H1 (cell line): ENCODE measurements around the gene EPHA7. TPM values are rescaled to one million over a fixed set of nuclear protein-coding genes. Genes with fewer than 3 reads are reported as not detected.

ENCODE experiments used
- CTCF ChIA-PET: fragments of 300-600 bp; sonication (Branson Sonifier 250); formaldehyde crosslinking; loops from one replicate; lab custom pipeline; 2021; ENCODE audit not compliant: partially characterized antibody; lab: Charles Lee
- POLR2A ChIA-PET: fragments of 300-600 bp; sonication (Branson Sonifier 250); formaldehyde crosslinking; loops from one replicate; lab custom pipeline; 2021; ENCODE audit warnings: inconsistent platforms; ENCODE audit not compliant: partially characterized antibody; lab: Charles Lee
- DNase-seq, 2 experiments: peaks; one replicate each; pipeline versions ENCODE4 v3.0.0 to v3.0.0-alpha.2; 2010 to 2022; ENCODE audit warnings: low spot score in 2 of 2, low read depth in 1 of 2, mixed read lengths in 1 of 2
- FAIRE-seq: peaks from 2 replicates; lab custom pipeline; 2011; peaks lifted over from hg19 to GRCh38; lab: Jason Lieb, UNC
- H2AFZ ChIP-seq: 2 replicates; pipeline ENCODE4 v1.8.1; 2012; ENCODE audit warnings: low read length, inconsistent platforms
- H2AK5ac ChIP-seq: 2 replicates; pipeline ENCODE4 v1.6.1; 2013; ENCODE audit warnings: low read depth, low read length
- H2BK120ac ChIP-seq: replicated peaks from 2 replicates; pipeline ENCODE3; 2013; ENCODE audit warnings: low read depth, low read length, inconsistent platforms
- H2BK12ac ChIP-seq: 2 replicates; pipeline ENCODE4 v1.6.1; 2013; ENCODE audit warnings: low read depth, low read length
- H2BK15ac ChIP-seq: 2 replicates; pipeline ENCODE4 v1.6.1; 2013; ENCODE audit warnings: low read length
- H2BK20ac ChIP-seq: 2 replicates; pipeline ENCODE4 v1.6.1; 2013; ENCODE audit warnings: low read length
- H2BK5ac ChIP-seq: 2 replicates; pipeline ENCODE4 v1.6.1; 2013; ENCODE audit warnings: low read depth, low read length
- H3K14ac ChIP-seq: 2 replicates; pipeline ENCODE4 v1.6.1; 2013; ENCODE audit warnings: inconsistent platforms; ENCODE audit not compliant: insufficient read length
- H3K18ac ChIP-seq: 2 replicates; pipeline ENCODE4 v1.6.1; 2013; ENCODE audit warnings: low read length; ENCODE audit errors: extremely low read depth
- H3K23ac ChIP-seq: 2 replicates; pipeline ENCODE4 v1.6.1; 2013; ENCODE audit warnings: inconsistent platforms; ENCODE audit not compliant: insufficient read length
- H3K23me2 ChIP-seq: 2 replicates; pipeline ENCODE4 v1.6.1; 2013; ENCODE audit warnings: low read depth, low read length
- H3K27ac ChIP-seq: 2 replicates; pipeline ENCODE4 v1.6.1; 2011; ENCODE audit warnings: low read depth, low read length, inconsistent platforms
- H3K27me3 ChIP-seq, 4 experiments: replicated peaks in 1 of 4; 1 replicate in 1 of 4; 2 replicates in 3 of 4; pipeline versions ENCODE4 v1.6.1 to v1.8.1; 2011 to 2013; ENCODE audit warnings: low read length in 3 of 4, mild to moderate bottlenecking in 3 of 4, inconsistent platforms in 2 of 4, mixed read lengths in 2 of 4, moderate library complexity in 1 of 4; ENCODE audit not compliant: control insufficient read depth in 3 of 4, insufficient read depth in 3 of 4; ENCODE audit errors: extremely low read depth in 1 of 4
- H3K36me3 ChIP-seq, 4 experiments: 2 replicates each; pipeline versions ENCODE4 v1.6.1 to v1.8.1; 2011 to 2013; ENCODE audit warnings: mild to moderate bottlenecking in 4 of 4, low read length in 3 of 4, moderate library complexity in 2 of 4, control low read depth in 1 of 4, inconsistent platforms in 1 of 4; ENCODE audit not compliant: insufficient read depth in 4 of 4, control insufficient read depth in 2 of 4
- H3K4ac ChIP-seq: replicated peaks from 2 replicates; pipeline ENCODE3; 2013; ENCODE audit warnings: low read length, low read depth, mixed read lengths, inconsistent platforms; ENCODE audit not compliant: insufficient read length
- H3K4me1 ChIP-seq, 4 experiments: replicated peaks in 1 of 4; 1 replicate in 1 of 4; 2 replicates in 3 of 4; pipeline versions ENCODE4 v1.6.1 to v1.8.1; 2011 to 2013; ENCODE audit warnings: low read length in 3 of 4, inconsistent platforms in 2 of 4, mixed read lengths in 1 of 4; ENCODE audit not compliant: insufficient read depth in 4 of 4, control insufficient read depth in 3 of 4
- H3K4me2 ChIP-seq, 2 experiments: 2 replicates each; pipeline versions ENCODE4 v1.6.1 to v1.8.1; 2011 to 2013; ENCODE audit warnings: low read depth in 2 of 2, low read length in 2 of 2, control low read depth in 1 of 2, inconsistent platforms in 1 of 2, mild to moderate bottlenecking in 1 of 2; ENCODE audit not compliant: insufficient read depth in 1 of 2
- H3K4me3 ChIP-seq, 4 experiments: fragments of 200-600, 300-600 bp in 1 of 4; sonication (generic), shearing (Covaris generic), sonication (Bioruptor Twin) in 1 of 4; 2 replicates each; pipeline versions ENCODE4 v1.5.1 to v1.8.1; 2011 to 2016; ENCODE audit warnings: low read length in 4 of 4, low read depth in 3 of 4, control low read depth in 2 of 4, inconsistent platforms in 2 of 4, mild to moderate bottlenecking in 2 of 4, mixed read lengths in 1 of 4, moderate library complexity in 1 of 4; ENCODE audit not compliant: insufficient read depth in 2 of 4; ENCODE audit errors: extremely low read depth in 1 of 4
- H3K56ac ChIP-seq: replicated peaks from 2 replicates; pipeline ENCODE3; 2013; ENCODE audit warnings: low read depth, mild to moderate bottlenecking, mixed read lengths, low read length, inconsistent platforms; ENCODE audit not compliant: insufficient read length
- H3K79me1 ChIP-seq: 2 replicates; pipeline ENCODE4 v1.6.1; 2013; ENCODE audit warnings: low read depth, low read length, control low read depth
- H3K79me2 ChIP-seq, 2 experiments: 2 replicates each; pipeline versions ENCODE4 v1.6.1 to v1.8.1; 2012 to 2013; ENCODE audit warnings: low read length in 2 of 2, mild to moderate bottlenecking in 2 of 2, inconsistent platforms in 1 of 2; ENCODE audit not compliant: insufficient read depth in 2 of 2, control insufficient read depth in 1 of 2
- H3K9ac ChIP-seq, 4 experiments: replicated peaks in 1 of 4; 1 replicate in 1 of 4; 2 replicates in 3 of 4; pipeline versions ENCODE4 v1.6.1 to v1.8.1; 2011 to 2013; ENCODE audit warnings: low read depth in 3 of 4, low read length in 3 of 4, control low read depth in 2 of 4, mild to moderate bottlenecking in 2 of 4, moderate library complexity in 2 of 4, inconsistent platforms in 1 of 4; ENCODE audit errors: extremely low read depth in 1 of 4
- H3K9me3 ChIP-seq, 2 experiments: 2 replicates each; pipeline versions ENCODE4 v1.6.1 to v1.8.1; 2012 to 2013; ENCODE audit warnings: mild to moderate bottlenecking in 2 of 2, moderate library complexity in 2 of 2, control low read depth in 1 of 2, inconsistent platforms in 1 of 2, low read depth in 1 of 2, low read length in 1 of 2, mixed read lengths in 1 of 2; ENCODE audit not compliant: insufficient read depth in 2 of 2
- H4K20me1 ChIP-seq, 2 experiments: replicated peaks in 1 of 2; 2 replicates each; pipeline versions ENCODE3 to v1.8.1; 2011 to 2013; ENCODE audit warnings: inconsistent platforms in 2 of 2, low read length in 2 of 2, mild to moderate bottlenecking in 1 of 2; ENCODE audit not compliant: insufficient read depth in 2 of 2, control insufficient read depth in 1 of 2
- H4K5ac ChIP-seq: 2 replicates; pipeline ENCODE4 v1.6.1; 2013; ENCODE audit warnings: low read length, low read depth, mixed read lengths, inconsistent platforms; ENCODE audit not compliant: insufficient read length
- H4K8ac ChIP-seq: 2 replicates; pipeline ENCODE4 v1.8.0; 2013; ENCODE audit warnings: mild to moderate bottlenecking, moderate library complexity, low read length, inconsistent platforms; ENCODE audit not compliant: insufficient read depth; ENCODE audit errors: extremely low read depth
- H4K91ac ChIP-seq: replicated peaks from 2 replicates; pipeline ENCODE3; 2013; ENCODE audit warnings: low read length, mixed read lengths, inconsistent platforms; ENCODE audit not compliant: insufficient read length
- BCL11A ChIP-seq, 2 experiments: IDR thresholded peaks; one replicate each; pipeline ENCODE4 v1.6.1; 2011; ENCODE audit warnings: low read depth in 2 of 2, low read length in 2 of 2, mild to moderate bottlenecking in 2 of 2
- CEBPB ChIP-seq: IDR thresholded peaks from 2 replicates; pipeline ENCODE4 v1.6.1; 2012; ENCODE audit warnings: low read depth, low read length
- JUN ChIP-seq: IDR thresholded peaks from 2 replicates; pipeline ENCODE4 v1.6.1; 2011; ENCODE audit warnings: low read depth, mild to moderate bottlenecking, improper control_type of control experiment, low read length
- JUND ChIP-seq: IDR thresholded peaks from 2 replicates; pipeline ENCODE4 v1.6.1; 2011; ENCODE audit warnings: mild to moderate bottlenecking, improper control_type of control experiment, low read length
- KDM1A ChIP-seq: fragments of 200-600, 300-600 bp; sonication (generic); IDR thresholded peaks from 2 replicates; pipeline ENCODE4 v1.7.1; 2016; ENCODE audit warnings: mild to moderate bottlenecking, low read length, borderline replicate concordance
- KDM4A ChIP-seq: IDR thresholded peaks from one replicate; pipeline ENCODE4 v1.7.1; 2012; ENCODE audit warnings: low read depth, mild to moderate bottlenecking, moderate library complexity, low read length, inconsistent platforms; ENCODE audit not compliant: severe bottlenecking
- NRF1 ChIP-seq: IDR thresholded peaks from 2 replicates; pipeline ENCODE4 v1.6.1; 2011; ENCODE audit warnings: mild to moderate bottlenecking, low read depth, low read length, improper control_type of control experiment
- PHF8 ChIP-seq: fragments of 200-600 bp; sonication (generic); conservative IDR thresholded peaks from 2 replicates; pipeline ENCODE4 v1.7.1; 2012; ENCODE audit warnings: low read depth, mild to moderate bottlenecking, inconsistent platforms, low read length, moderate library complexity
- RBBP5 ChIP-seq: IDR thresholded peaks from 2 replicates; pipeline ENCODE4 v1.7.1; 2012; ENCODE audit warnings: low read depth, mild to moderate bottlenecking, inconsistent platforms, low read length, moderate library complexity, borderline replicate concordance
- RNF2 ChIP-seq: fragments of 200-900, 300-1000 bp; sonication (generic); IDR thresholded peaks from 2 replicates; pipeline ENCODE4 v1.7.1; 2016; ENCODE audit warnings: borderline replicate concordance, low read depth, mild to moderate bottlenecking, antibody characterized with exemption, low read length; ENCODE audit not compliant: poor library complexity, severe bottlenecking; ENCODE audit errors: missing control alignments
- SRF ChIP-seq: IDR thresholded peaks from 2 replicates; pipeline ENCODE4 v1.6.1; 2011; ENCODE audit warnings: mild to moderate bottlenecking, low read depth, low read length, moderate library complexity
- WGBS, 2 experiments: shearing (Covaris generic) in 1 of 2; methylation state at CpG; one replicate each; pipeline versions ENCODE4 v1.1.6 to v1.1.7; 2013 to 2015; ENCODE audit warnings: low lambda C conversion rate in 2 of 2, mixed read lengths in 2 of 2, inconsistent platforms in 1 of 2, low coverage in 1 of 2, missing lambda C conversion rate in 1 of 2; ENCODE audit not compliant: insufficient replicate concordance in 2 of 2, insufficient coverage in 1 of 2, insufficient read length in 1 of 2; ENCODE audit errors: extremely low coverage in 1 of 2, missing lambda C conversion rate in 1 of 2; 5-methylcytosine and 5-hydroxymethylcytosine counted together
- polyA plus RNA-seq, 7 experiments: library from polyadenylated mRNA; depleted of rRNA in 3 of 7; stranded (reverse) in 5 of 7; unstranded in 2 of 7; fragments of >200 nt in 5 of 7; fragments of 200-250 nt in 2 of 7; gene quantifications; 1 replicate in 5 of 7; 2 replicates in 1 of 7; 4 replicates in 1 of 7; pipeline versions ENCODE4 v1.2.1 to v1.2.3, GENCODE V29; 2011 to 2013; ENCODE audit warnings: missing spikeins in 2 of 7, mixed read lengths in 2 of 7
- total RNA-seq: library from RNA; stranded (reverse); fragmentation: NEBNext Ultra II Directional; extraction: Animal tissue kit (Norgen Biotek cat#: 25700); gene quantifications from 2 replicates; pipeline ENCODE4 v1.2.1, GENCODE V29; 2021
- TF ChIP-seq, protein P1 (sequence below): IDR thresholded peaks from 2 replicates; pipeline ENCODE4 v1.6.1; 2012; ENCODE audit warnings: inconsistent platforms
- TF ChIP-seq, protein P2 (sequence below): IDR thresholded peaks from 2 replicates; pipeline ENCODE4 v1.6.1; 2011; ENCODE audit warnings: low read length, improper control_type of control experiment

The EPHA7 gene
- total and polyA plus RNA-seq, 2 of the 8 experiments (the other 6 are each of a cell fraction or from before 2014, with no cell fraction given): 1.3 to 6.8 TPM

DNA sequence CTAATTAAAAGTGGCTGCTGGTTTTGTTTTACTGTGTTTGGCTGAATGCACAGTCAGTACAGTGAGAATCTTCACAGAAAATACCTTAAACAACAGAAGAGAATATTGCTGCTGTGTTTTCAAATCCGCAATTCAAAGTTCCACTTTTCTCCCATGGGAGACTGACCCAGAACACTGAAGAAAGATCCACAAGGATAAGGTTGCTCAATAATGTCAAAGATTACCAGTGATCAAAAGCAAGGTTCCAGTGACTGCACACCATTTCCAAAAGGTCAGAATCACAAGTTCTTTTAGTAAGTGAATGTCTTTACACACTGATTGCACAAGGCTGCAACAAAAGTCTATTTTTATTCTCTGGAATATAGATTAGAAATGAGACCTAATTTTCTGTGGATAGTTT lies 82.3 kb downstream of the EPHA7 start:
- Histone ChIP-seq H2BK15ac (no peak overlapping the region), H4K8ac (no peak overlapping the region), H3K23ac (no peak overlapping the region), H2BK5ac (no peak overlapping the region), H3K9ac (no peak overlapping the region), H3K9me3 (no peaks in the 10 kb centered on the region), H3K27ac (no peak overlapping the region), H4K91ac (no peak overlapping the region), H3K79me2 (no peaks in the 10 kb centered on the region), H2BK120ac (no peak overlapping the region), H3K18ac (no peak overlapping the region), H3K56ac (no peak overlapping the region), H2BK20ac (no peak overlapping the region), H3K79me1 (no peaks in the 10 kb centered on the region), H3K4me1 (peaks cover 0 to 8% (median 3%) of the 10 kb centered on the region in 4 experiments; a peak in 3 of 7 replicates), H3K14ac (no peak overlapping the region), H2AK5ac (no peak overlapping the region), H3K27me3 (no peaks in the 10 kb centered on the region), H3K36me3 (no peaks in the 10 kb centered on the region), H2BK12ac (no peak overlapping the region), H3K4me2 (no peak overlapping the region), H3K23me2 (no peaks in the 10 kb centered on the region), H2AFZ (no peak overlapping the region), H3K4me3 (no peak overlapping the region), H4K20me1 (no peaks in the 10 kb centered on the region), H4K5ac (no peak overlapping the region), H3K4ac (no peak overlapping the region)
- no peak for DNase-seq
- POLR2A ChIA-PET: no interaction called here
- WGBS, 2 experiments: 88% methylated on average over 1 of the region's 1 CpG; no CpG with 5 or more reads in 1 of the 2 experiments
- FAIRE-seq: no peak
- CTCF ChIA-PET: interaction anchor here (1.6 kb wide), 1 partner anchor 17 kb away, joined by 5 read pairs; no protein-coding TSS in a partner anchor
- no peak for TF ChIP-seq KDM4A
- no peak for TF ChIP-seq CEBPB
- TF ChIP-seq, protein P1, sequence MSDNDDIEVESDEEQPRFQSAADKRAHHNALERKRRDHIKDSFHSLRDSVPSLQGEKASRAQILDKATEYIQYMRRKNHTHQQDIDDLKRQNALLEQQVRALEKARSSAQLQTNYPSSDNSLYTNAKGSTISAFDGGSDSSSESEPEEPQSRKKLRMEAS: no peak
- no peak for TF ChIP-seq RBBP5
- no peak for TF ChIP-seq KDM1A
- TF ChIP-seq, protein P2, sequence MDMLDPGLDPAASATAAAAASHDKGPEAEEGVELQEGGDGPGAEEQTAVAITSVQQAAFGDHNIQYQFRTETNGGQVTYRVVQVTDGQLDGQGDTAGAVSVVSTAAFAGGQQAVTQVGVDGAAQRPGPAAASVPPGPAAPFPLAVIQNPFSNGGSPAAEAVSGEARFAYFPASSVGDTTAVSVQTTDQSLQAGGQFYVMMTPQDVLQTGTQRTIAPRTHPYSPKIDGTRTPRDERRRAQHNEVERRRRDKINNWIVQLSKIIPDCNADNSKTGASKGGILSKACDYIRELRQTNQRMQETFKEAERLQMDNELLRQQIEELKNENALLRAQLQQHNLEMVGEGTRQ: no peak
- no peak for TF ChIP-seq JUN
- no peak for TF ChIP-seq NRF1
- no peak for TF ChIP-seq BCL11A (IDR thresholded peaks at IDR 0.05; ENCODE audit: low read depth in 2 of 2, low read length in 2 of 2)
- TF ChIP-seq JUND: no peak
- TF ChIP-seq PHF8: no peak
- no peak for TF ChIP-seq SRF
- no peak for TF ChIP-seq RNF2
